ENCODE measurements around the gene SPOCK1.

SPOCK1 gene

DNA sequence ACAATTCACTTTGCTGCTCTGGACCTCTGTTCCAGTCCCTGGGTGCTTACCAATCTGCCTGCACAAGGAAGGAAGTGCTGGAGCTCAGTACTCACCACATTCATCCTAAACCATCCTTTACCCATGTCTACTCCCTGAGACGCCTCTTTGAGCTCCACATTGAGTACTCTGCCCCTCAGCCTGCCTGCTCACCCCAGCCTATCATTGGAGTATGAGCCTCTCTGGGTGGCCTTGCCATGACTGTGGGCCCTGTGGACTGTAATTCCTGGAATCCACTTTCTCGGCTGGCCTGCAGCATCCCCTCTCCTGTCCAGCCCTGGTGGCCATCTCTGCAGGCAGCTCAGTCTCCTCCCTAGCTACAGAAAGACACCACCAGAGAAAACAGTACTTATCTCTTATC lies 428.6 kb downstream of the SPOCK1 start:
- intact Hi-C loops (cut with DNase I), result no loop called here

GRCh38 chr5:137069358-137069757 lies 429.8 kb downstream of the SPOCK1 start:
- intact Hi-C loops (cut with DNase I), result no loop called here
- DNase-seq, result peak in 3 of 10 donors; percentile 41 to 87 (median 55)

More for the DNA sequence above, 428.6 kb downstream of the SPOCK1 start:
- DNase-seq, result peak in 1 of 10 donors; percentile 50

- no peak for DNase-seq
- intact Hi-C loops (cut with DNase I), result no loop called here
Observed at GRCh38 chr5:137061382-137061781, 437.7 kb downstream of the SPOCK1 start.

- no peak for DNase-seq
- intact Hi-C loops (cut with DNase I), result no loop called here
Observed at GRCh38 chr5:137058089-137058488, 441.0 kb downstream of the SPOCK1 start.

DNA sequence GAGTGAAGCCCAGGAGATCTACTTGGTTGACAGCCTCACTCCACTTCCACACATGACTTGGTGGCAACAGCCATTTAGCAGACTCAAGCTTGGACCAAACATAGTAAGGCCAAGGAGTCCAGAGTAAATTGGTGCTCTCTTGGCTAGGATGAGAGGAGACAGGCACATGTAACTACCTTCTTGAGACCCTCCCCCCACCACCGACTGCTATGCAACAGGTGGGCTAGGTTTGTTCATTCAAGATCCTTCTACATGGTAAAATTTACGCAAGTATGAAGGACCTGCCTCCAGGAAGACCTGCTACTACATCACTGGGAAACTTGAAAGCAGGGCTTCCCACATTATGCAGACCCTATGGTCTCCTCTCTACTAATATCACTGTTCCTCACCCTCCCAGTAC lies 442.4 kb downstream of the SPOCK1 start:
- intact Hi-C loops (cut with DNase I), result no loop called here
- DNase-seq, result no peak

- DNase-seq, result no peak
- intact Hi-C loops (cut with DNase I), result no loop called here
Observed at GRCh38 chr5:137055271-137055872, 443.8 kb downstream of the SPOCK1 start.

DNA sequence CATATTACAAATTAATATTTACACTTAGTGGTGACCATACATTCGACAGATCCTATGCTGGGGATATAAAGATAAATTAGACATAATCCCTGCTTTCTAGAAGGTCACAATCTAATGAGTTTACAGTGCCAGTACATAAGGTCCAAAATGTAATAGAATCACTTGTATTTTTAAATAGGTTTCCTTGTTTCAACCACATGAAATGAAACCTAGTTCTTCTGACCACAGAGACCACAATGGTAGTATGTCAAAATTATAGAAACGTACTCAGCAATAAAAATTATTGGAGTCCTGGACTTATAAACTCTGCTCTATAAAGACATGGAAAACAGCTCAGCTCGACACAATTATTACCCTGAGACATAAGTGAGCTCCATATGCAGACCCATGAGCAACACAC lies 444.3 kb downstream of the SPOCK1 start:
- no peak for DNase-seq
- intact Hi-C loops (cut with DNase I), result no loop called here

GRCh38 chr5:137054335-137054734 lies 444.8 kb downstream of the SPOCK1 start:
- DNase-seq, result no peak
- intact Hi-C loops (cut with DNase I), result no loop called here

DNA sequence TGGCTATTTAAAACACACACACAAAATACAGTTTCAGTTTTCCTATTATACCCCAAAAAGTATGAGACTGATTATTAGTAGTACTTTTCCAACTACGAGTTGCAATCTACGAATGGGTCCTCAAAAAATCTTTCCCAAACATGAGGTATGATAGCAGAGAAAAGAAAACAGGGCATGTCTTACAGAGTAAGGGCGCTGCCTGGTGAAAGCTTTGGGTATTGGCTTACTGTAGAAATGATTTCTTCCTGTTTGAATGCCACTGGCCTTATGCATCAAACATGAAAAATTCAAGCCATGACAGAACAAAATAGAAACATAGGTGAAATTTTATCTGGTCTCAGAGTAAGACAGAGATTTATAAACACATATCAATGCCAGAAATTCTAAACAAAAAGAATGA lies 448.0 kb downstream of the SPOCK1 start:
- no peak for DNase-seq
- intact Hi-C loops (cut with DNase I), result no loop called here

- intact Hi-C loops (cut with DNase I), result no loop called here
- DNase-seq, result no peak
Observed at GRCh38 chr5:137040641-137041340, 458.3 kb downstream of the SPOCK1 start.

DNA sequence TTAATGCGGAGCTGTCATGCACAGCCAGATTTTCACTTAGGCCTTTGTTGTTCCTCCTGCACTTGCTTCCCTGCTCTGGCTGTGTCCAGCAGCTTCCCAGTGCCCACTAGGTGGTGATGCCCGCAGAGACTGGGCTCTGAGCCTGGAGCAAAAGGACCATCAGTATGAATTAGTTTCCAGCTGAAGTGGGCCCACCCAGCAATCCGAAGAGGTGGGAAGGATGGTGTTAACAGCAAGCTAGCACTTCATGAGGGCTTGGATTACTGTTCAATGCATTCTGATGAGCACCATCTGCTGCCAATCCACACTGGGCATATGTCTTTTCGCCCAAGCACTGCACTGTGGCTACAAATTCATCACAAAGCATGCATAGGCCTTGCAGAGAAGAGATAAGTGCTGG lies 459.1 kb downstream of the SPOCK1 start:
- intact Hi-C loops (cut with DNase I), result no loop called here
- DNase-seq, result peak in 2 of 10 donors; percentile 33 to 83

DNA sequence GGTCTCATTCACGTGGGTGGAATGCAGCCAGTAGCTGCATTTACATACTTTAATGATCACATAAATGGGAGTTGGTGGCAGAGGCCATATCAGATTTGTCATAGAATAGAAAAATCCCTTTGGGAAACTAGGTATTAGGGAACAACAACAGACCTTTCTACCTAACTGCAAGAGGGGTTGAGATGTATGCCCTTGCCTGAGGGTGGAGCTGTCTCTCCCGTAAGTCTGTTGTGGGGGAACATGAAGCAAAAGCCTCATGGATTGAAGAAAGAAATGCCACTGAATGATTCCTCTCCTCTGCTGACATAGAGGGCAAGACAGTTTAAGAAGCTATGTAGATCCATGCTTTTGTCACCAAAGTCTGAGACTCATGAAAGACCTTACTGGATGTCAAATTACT lies 461.3 kb downstream of the SPOCK1 start:
- DNase-seq, result no peak
- intact Hi-C loops (cut with DNase I), result no loop called here

DNA sequence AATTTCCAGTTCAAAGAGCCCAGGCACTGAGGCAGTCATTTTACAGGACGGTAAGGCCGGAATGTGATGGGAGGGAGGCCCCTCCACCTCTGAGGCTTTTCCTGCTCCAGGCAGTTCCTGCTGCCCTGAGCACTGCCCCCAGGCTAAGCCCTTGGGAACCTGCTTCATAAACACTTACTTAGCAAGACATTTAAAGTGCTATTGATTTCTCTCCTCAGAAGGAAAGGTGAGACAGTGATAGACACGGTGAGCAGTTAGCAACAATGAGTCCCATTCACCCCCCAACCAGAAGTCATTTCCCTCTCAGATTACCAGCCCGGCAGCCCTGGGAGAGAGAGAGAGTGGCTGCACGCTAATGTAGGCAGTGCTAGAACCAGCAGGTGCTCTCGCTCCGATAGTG lies 462.5 kb downstream of the SPOCK1 start:
- intact Hi-C loops (cut with DNase I), result no loop called here
- DNase-seq, result no peak

DNA sequence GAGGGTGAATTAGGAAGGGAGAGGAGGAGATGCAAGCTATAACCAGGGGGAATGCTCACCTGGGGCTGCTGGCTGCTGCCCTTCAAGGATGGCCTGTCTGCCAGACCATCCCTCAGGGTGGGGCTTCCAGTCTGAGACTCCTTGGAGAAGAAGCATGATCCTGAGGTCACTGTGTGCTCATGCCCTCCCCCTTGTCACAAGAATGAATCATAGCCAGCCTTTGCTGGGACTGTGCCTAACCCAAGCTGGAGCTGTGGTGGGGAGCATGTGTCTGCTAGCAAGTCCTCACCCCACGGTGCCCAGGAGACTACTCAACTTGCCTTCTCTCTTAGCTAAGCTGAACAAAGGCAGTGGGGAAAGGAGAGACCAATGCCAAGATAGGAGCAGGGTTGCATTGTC lies 463.6 kb downstream of the SPOCK1 start:
- intact Hi-C loops (cut with DNase I), result no loop called here
- DNase-seq, result no peak

GRCh38 chr5:137034764-137035479 lies 464.2 kb downstream of the SPOCK1 start:
- DNase-seq, result no peak
- intact Hi-C loops (cut with DNase I), result no loop called here

DNA sequence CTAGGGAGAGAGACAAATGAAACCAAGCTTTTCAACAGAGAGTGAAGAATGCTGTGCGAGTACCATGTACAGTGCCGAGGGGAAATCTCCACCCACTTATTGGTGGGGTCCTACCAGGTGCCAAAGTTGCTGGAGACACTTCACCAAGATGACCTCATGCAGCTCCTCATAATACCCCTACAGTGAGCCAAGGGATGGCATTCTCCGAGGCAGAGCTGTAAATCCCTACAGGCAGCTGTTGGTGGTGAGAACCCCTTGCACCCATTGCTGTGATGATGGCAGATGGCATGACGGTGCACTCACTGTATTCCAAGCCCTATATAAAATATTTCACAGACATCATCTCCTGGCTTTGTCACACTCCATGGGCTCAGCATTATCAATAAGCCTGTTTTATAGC lies 464.9 kb downstream of the SPOCK1 start:
- DNase-seq, result no peak
- intact Hi-C loops (cut with DNase I), result no loop called here

- intact Hi-C loops (cut with DNase I), result no loop called here
- DNase-seq, result no peak
Observed at GRCh38 chr5:137032929-137033328, 466.2 kb downstream of the SPOCK1 start.

DNA sequence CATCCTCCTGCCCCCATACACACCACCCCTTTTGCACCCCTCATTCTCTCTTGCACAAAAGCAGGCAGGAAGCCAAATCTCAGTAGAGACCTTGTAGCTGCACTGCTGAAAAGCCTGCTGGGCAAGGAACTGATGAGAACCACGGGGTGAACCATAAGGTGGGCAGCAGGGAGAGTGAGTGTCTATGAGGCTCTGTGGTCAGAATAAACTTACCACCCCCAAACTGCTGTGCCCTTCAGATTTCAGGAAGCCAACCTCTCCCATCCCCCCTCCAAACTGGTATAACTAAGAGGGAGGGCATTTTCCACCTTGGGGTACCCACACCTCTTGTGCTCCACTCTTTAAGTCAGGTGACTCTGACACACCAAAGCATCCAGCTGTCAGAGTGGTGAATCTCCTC lies 471.4 kb downstream of the SPOCK1 start:
- intact Hi-C loops (cut with DNase I), result no loop called here
- DNase-seq, result no peak

DNA sequence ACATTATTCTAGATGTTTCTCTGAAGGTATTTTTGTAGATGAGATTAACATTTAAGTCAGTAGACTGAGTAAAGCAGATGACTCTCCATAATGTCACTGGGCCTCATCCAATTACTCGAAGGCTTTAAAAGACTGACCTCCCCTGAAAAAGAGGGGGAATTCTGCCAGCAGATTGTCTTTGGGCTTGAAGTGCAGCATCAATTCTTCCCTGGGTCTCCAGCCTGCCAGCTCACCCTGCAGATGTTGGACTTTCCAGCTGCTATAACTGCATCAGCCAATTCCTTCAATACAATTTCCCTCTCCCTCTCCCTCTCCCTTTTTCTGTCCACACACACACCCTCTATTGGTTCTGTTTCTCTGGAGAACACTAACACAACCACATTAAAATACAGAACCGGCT lies 472.8 kb downstream of the SPOCK1 start:
- no peak for DNase-seq
- intact Hi-C loops (cut with DNase I), result no loop called here

- DNase-seq, result no peak
- intact Hi-C loops (cut with DNase I), result no loop called here
Observed at GRCh38 chr5:137024044-137024443, 475.1 kb downstream of the SPOCK1 start.

DNA sequence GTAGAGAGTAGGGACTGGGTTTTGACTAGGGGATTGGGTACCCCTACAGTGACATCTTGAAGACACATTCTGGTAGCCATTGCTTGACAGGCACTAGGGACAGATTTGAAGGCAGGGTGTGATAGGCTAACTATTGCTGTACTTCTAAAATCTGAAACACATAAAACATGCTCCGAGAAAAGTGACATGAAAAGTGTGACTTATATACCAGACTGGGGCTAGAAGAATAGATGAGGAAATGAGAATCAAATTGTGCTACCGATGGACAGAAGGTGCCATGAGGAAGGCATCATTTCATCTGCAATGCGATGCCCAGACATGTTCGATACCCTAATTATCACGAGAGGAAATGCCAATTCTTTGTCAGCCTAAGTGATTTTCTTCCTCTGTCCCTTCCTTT lies 475.8 kb downstream of the SPOCK1 start:
- intact Hi-C loops (cut with DNase I), result no loop called here
- no peak for DNase-seq

GRCh38 chr5:137022725-137023124 lies 476.4 kb downstream of the SPOCK1 start:
- DNase-seq, result no peak
- intact Hi-C loops (cut with DNase I), result no loop called here
